GM23248 (cell line): Measurements from ENCODE around the gene CELSR1.

Experiments
- EZH2 ChIP-seq: fragments of 200-600 bp; sonication (generic); IDR thresholded peaks from 2 replicates; pipeline ENCODE4 v1.6.1; 2018; ENCODE audit warnings: antibody characterized with exemption, mild to moderate bottlenecking; ENCODE audit not compliant: insufficient read depth, poor library complexity, severe bottlenecking
- EZH2phosphoT487 ChIP-seq: fragments of 200-600 bp; sonication (generic); IDR thresholded peaks from 2 replicates; pipeline ENCODE4 v1.6.1; 2018; ENCODE audit warnings: antibody characterized with exemption, moderate library complexity, mild to moderate bottlenecking, low read depth; ENCODE audit not compliant: insufficient read depth

GRCh38 chr22:46464701-46465344 is 72.6 kb downstream of the CELSR1 start:
- TF ChIP-seq EZH2 (no peak), EZH2phosphoT487 (no peak)
